GM21423 (cell line): ENCODE results near the gene NDC1.
"Not testable (repeated sequence)": the region's sequence is repeated elsewhere in the genome, so short reads cannot be mapped to it uniquely, and the experiment has no call there.

ENCODE experiments used
- ATAC-seq: cut with Tn5 transposase; IDR thresholded peaks from one replicate; pipeline ENCODE4 v1.9.1; 2021; ENCODE audit warnings: mild to moderate bottlenecking, moderate library complexity; ENCODE audit not compliant: unreplicated experiment

Gene NDC1

DNA sequence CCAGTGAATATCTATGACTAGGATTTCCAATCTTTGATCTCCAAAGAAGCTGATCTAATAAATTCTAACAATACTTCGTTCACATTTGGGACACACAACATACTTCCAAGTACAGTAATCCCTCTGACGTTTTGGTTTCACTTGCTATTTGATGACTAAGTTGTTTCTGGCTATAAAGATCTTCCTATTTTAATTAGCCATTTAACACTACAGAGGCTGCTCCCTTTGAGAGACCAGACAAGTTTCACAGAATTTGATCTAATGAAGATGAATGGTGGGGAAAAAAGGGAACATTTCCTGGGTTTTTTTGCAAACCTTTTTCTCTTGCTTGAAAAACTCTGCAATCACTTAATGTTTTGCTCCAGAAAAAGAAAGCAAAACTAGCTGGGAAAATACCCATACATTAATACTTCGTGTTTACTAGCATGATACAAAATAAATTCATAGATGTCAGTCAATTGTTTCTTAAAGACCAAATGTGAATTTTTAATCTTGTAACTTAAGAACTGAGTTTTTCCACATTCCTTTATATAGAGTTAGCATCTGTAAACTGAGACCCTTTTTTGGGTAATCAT, 71.2 kb downstream of the NDC1 start:
- no peak for ATAC-seq

GRCh38 chr1:53766194-53766742, 71.8 kb downstream of the NDC1 start:
- no peak for ATAC-seq

DNA sequence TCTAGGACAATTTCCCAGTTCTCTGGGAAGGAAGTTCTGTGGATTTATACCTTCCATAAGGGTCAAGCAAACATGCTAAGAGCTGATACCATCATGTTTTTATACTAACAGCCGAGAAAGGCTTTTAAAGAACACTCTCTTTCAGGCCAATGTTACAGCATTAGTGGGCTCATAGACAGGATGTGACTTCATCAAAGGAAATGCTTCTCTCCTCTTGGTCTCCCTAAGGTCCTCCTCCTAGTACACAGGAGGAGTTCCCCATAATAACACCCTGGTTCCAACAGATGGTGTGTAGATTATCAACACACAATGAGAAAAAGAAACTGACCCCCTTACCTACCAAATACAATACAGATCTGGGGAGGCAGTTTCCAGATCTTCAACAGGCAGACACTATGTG, 72.4 kb downstream of the NDC1 start:
- ATAC-seq = no peak

GRCh38 chr1:53763911-53764310, 74.2 kb downstream of the NDC1 start:
- ATAC-seq = no peak

DNA sequence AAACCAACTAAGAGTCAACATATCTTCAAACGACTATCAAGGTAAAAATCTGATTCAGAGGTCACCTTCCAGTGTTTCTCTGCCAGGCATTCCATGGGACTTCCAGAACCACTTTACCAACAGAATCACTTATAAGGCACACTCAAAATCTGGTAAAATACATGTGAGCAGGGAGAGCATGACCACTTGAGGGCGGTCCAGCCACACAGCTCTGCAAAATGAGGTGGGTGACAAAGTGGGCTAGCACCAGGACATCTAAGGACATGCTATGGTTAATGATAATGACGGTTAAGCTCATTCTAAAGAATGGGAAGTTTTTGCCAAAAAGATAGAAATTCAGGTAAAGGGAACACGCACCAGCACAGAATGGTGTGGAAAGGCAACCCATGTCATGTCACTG, 74.6 kb downstream of the NDC1 start:
- ATAC-seq = no peak

- ATAC-seq = not testable (repeated sequence)
These were observed 77.6 kb downstream of the NDC1 start for GRCh38 chr1:53760497-53760896.

- no peak for ATAC-seq
These were observed 82.2 kb downstream of the NDC1 start for GRCh38 chr1:53755874-53756273.

- ATAC-seq = no peak
These were observed 83.4 kb downstream of the NDC1 start for GRCh38 chr1:53754484-53755312.

DNA sequence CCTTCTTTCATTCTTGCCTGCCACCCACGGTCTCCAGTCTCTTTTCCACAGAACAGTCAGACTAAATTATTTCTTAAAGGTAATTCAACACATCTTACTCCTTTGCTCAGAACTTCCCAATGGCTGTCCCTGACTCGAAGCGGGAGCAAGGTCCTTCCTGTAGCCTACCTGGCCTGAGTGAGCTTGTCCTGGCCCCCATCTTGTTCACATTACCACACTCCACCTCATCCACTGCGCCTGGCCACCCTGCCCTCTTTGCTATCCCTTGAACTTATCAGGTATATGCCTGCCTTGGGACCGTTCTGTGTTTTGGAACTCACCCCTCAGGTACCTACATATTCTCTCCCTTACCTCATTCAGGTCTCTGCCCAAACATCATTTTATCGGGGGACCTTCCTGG, 85.8 kb downstream of the NDC1 start:
- no peak for ATAC-seq

DNA sequence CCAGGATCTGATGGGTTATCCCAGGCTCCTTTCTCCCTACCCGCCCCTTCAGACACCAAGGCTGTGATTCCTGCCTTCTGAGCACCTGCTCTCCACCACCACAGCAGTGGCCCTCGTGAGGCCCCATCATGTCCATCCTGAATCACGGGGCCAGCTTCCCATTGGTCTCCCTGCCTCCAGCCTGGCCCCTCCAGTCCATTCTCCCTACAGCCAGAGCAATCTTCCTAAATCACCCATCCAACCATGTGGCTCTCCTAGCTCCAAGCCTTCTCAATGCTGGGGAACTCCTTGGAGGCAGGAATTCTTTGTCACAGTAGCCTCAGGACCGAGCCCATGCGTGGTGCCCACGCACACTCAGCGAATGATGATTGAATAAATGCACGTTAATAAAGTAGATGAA, 90.3 kb downstream of the NDC1 start:
- ATAC-seq = no peak

DNA sequence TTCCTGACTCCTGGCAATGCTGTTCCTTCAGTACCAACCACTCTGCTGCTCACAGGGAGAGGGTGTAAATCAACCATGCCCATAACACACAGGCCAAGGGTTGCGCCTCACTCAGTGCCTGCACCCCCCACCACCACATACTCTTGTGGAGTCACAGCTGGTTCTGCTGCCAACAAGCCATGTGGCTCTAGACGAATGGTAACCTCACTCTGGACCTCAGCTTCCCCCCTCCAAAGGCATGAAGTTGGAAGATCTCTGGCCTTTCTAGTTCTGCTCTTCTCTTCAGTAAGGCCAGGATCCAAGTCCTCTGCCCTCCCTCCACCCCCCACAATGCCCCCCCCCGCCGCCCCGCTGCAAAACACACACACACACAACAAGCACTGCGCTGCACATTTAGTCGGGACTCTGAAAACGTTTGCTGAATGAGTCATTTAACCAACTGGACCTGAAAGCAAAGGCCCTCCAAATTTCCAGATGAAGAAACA, 97.4 kb downstream of the NDC1 start:
- ATAC-seq = no peak

- peak; percentile 96 for ATAC-seq
These were observed 98.9 kb downstream of the NDC1 start, which contains the start of gene GLIS1 for GRCh38 chr1:53739109-53739681. TSS of gene GLIS1 (minus strand) at chr1:53739164. CDS start at chr1:53738064, 1,100 bp downstream.

- ATAC-seq = peak; percentile 9
These were observed 99.6 kb downstream of the NDC1 start for GRCh38 chr1:53738205-53739108.

DNA sequence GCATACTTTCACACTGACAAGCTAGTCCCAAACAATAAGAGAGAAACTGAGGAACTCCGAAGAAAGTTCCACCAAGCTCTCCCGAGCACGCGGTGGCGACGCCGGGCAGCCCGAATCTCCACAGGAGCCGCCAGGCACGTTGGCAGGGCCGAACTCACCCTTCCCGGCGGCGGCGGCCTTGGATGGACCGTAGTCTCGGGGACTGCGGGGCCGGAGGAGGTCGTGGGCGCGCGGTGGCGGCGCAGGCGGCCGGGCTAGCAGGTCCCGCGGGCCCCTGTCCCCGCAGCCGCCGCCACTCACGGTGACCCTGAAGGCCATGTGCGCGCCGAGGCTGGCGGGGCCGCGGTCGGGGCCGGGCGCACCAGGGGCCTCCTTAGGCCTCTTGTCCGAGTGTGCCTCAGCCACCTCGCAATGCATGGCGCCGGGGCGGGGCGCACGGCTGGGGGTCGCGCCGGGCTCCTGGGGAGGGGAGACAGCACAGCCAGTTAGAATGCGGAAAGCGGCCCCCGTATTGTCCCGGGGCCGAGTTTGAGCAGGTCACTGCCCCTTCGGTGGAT, 100.4 kb downstream of the NDC1 start:
- ATAC-seq = no peak

- no peak for ATAC-seq
These were observed 101.8 kb downstream of the NDC1 start for GRCh38 chr1:53736290-53736689.

- no peak for ATAC-seq
These were observed 102.4 kb downstream of the NDC1 start for GRCh38 chr1:53735681-53736080.

DNA sequence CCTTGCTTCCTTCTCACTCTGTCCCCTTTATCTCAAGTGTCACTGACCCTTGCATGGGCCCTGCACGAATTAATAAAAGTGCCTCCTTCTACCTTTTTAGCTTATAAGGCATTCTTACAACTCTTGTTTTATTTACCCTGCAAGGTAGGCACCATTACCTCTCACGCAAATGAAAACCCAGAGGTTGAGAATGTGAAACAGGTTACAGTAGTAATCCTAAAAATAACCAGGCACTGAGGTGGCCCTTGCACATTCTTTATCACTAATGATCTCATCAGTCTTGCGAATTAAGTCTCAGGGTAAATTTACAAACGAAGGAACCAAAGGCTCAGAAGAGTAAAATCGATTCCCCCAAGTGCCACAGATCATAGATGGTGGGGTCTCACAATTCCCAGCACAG, 102.8 kb downstream of the NDC1 start:
- ATAC-seq = no peak

GRCh38 chr1:53734650-53735211, 103.4 kb downstream of the NDC1 start:
- no peak for ATAC-seq

- no peak for ATAC-seq
These were observed 104.0 kb downstream of the NDC1 start for GRCh38 chr1:53733975-53734649.
